HS-27A (cell line): ENCODE results near the gene SPG21.

Experiments
- DNase-seq: peaks from one replicate; pipeline ENCODE4 v3.0.0-alpha.2; 2012; ENCODE audit warnings: low read depth, missing footprints

SPG21 gene

DNA sequence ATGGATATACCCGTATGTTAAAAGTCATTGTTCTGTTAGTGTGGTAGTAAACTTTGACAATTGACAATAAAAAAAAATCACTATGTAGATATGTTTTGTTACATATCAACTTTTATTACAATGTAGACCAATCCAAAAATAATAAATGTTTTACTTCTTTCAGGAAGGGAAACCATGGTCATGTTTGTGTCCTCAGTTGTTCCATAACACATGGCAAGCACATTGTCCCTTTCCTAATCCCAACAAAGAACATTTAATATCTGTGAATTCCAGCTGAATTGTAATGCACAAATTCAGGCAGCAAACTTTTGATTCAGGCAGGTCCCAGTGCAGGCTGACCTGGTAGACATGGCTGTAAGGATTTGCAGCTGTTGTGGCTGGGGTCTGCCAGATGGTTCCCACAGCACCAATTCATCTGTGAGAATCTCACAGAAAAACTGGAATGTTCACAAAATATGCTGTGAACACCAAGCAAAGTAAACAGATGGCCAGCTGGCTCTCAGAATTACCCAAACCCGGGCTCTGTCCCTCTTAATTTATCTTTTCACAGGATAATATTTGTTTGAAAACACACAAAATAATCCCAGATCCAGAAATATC, 1.9 kb upstream of the SPG21 start:
- no peak for DNase-seq

DNA sequence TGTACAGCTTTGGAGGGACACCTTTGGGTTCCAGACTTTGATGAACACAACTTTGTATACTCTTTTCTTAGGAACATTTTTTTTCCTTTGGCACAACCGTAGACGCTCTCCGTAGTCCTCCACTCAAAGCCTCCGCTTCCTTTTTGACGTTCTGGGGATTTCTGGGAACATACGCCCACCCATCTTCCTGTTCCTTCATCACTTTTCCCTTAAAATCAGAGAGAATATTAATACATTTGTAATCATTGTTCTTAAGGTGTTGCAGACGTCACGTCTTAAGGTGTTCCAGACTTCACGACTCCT, 405 bp upstream of the SPG21 start:
- no peak for DNase-seq

DNA sequence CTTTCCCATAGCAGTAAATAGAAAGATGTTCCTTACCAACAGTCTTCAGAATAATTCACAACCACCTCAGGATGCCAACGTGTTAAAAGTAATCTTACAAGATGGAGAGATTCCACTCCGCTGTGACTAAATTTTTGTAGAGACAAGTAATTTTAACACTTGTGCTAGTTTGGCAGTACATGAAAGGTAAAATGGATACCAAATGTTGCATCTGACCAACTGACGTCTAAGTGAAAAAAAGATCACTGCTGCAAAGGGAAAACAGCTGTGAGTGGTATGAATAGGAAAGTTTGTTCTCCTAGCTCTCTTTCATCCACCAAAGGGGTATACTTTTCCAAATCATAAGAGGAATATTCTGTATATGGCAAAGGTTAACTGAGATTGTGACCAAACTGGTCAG, 2.6 kb downstream of the SPG21 start:
- no peak for DNase-seq

DNA sequence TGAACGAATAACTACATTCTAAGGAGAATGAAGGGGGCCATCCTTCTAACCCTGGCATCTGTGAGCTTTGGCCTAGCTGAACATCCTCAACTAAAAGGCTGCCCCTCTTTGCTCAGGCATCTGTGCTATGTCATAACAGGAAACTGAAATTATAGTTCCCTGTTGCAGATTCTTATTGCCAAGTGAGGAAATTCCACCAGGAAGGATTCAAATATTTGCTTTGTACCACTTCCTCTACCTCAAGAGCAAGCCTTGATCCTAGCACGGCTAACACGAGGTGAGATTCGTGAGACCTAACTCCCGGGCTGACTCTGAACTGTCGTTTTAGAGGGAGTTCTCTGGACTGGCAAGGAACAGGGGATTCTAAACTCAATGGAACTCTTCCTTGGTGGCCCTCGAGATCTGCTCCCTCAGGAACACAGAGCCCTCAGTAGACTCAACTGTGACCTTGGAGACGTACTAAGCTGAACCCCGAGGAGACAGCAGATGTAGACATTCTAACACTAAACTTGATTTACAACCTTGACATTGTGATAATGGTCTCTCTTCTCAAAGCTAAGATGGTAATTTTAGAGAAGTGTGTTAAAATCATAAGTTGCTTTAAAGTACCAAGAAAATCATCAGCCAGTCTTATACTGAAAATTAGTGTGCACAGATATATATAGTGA, 4.2 kb downstream of the SPG21 start:
- DNase-seq: no peak

DNA sequence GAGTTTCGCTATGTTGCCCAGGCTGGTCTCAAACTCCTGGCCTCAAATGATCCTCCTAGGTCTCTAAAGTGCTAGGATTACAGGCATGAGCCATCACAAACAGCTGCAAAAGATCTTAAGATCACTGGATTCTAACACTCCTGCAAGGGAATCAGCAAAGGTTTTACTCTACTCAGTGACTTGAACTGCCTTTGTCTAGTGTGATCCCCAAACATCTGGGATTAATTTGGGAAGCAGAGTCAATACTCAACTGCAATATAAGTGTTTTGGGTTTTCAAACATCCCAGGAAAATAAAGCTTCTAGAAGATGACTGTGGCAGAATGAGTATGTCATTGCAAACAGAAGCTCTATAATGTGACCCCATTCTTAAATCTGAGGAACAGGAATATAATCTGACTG, 7.2 kb downstream of the SPG21 start:
- no peak for DNase-seq

DNA sequence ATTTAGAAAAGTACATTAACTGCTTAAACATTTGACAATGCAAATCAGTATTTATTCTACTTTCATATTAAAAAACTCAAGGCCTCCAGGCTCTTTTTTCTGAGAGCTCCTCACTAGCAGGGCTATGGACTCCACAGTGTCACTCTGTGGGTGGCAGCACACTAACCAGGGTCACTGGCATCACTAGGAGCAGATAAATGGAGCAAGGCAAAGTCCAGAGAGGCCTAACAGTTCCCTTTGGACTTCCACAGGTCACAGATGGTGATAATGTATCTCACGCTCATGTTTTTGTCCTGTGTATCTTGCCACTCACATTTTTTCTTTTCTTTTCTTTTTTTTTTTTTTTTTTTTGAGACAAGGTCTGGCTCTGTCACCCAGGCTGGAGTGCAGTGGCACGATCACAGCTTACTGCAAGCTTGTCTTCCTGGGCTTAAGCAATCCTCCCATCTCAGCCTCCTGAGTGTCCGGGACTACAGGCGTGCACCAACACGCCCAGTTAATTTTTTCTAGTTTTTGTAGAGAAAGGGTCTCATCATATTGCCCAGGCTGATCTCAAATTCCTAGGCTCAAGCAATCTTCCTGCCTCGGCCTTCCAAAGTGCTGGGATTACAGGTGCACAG, 7.8 kb downstream of the SPG21 start:
- no peak for DNase-seq

DNA sequence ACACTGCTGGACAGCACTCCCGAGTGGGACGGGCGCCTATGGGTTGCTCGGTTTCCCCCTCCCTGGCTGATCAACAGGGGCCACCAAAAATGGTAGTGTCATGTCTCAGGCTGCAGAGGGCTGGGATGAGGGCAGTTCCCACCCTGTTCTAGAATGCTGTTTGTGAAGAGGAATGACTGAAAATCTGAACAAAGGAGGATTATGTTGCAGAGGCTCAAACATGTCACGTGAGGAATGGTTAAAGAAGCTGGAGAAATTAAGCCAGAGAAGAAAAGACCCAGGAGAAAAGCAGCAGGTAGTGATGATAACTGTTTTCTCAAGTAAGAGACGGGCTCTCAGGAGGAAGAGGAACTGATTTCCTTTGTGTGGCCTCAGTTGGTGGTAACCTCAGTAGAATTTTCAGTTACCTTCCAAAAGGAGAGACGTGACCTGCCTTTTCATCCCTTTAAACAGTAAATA, 10.4 kb downstream of the SPG21 start:
- DNase-seq: no peak

DNA sequence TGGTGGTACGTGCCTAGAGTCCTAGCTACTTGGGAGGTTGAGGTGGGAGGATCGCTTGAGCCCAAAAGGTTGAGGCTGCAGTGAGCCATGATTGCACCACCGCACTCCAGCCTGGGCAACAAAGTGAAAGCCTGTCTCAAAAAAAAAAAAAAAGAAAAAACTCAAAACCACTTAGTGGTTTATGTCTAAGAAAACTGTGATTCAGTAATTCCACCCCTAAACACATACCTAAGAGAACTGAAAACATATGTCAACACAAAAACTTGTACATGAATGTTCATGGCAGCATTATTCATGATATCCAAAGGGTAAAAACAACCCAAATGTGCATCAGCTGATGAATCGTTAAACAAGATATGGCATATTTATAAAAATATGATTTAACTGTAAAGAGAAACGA, 14.3 kb downstream of the SPG21 start:
- no peak for DNase-seq

DNA sequence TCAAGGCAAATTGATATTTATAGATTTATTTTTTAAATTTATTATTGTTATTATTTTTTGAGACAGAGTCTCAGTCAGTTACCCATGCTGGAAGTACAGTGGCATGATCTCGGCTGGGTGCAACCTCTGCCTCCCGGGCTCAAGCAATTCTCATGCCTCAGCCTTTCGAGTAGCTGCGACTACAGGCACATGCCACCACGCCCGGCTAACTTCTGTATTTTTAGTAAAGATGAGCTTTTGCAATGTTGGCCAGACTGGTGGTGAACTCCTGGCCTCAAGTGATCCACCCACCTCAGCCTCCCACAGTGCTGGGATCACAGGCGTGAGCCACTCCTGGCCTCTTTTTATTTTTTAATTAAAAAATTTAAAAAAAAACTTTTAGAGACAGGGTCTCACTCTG, 19.0 kb downstream of the SPG21 start:
- DNase-seq: no peak

DNA sequence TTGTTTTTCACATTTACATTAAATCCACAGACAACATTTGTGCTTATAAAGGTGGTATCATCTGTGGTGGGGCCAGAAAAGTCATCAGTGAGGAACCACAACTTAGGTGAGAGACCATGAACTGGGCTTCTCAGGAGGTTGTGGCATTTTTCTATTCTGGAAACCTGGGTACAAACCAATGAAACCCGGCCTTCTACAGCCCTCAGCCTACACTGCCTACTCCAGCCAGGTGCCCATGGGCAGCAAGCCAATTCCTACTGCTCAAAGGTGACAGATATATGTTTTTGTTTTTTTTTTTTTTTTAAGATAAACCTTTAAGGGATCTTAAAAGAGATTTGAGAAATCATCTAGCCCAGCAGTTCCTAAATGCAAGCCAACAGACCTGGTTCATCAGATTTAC, 20.3 kb downstream of the SPG21 start:
- no peak for DNase-seq

DNA sequence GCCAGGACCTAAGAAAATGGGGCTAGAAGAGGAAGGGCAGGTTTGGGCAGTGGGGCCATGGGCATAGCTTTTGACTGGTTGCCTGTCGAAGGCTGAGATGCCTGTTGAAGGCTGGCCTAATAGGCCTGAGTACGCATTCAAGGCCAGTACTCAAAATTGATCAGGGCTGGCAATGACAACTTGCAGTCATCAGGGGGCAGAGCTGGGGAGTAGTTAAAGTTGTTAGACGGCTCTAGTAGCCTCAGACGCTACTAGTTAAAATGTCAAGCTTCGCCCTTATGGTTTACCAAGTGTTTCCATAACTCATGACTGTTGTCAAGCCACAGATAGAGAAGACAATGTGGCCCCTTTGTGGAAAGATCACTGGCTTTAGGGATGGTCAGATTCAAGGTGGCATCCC, 28.7 kb downstream of the SPG21 start:
- DNase-seq: no peak

DNA sequence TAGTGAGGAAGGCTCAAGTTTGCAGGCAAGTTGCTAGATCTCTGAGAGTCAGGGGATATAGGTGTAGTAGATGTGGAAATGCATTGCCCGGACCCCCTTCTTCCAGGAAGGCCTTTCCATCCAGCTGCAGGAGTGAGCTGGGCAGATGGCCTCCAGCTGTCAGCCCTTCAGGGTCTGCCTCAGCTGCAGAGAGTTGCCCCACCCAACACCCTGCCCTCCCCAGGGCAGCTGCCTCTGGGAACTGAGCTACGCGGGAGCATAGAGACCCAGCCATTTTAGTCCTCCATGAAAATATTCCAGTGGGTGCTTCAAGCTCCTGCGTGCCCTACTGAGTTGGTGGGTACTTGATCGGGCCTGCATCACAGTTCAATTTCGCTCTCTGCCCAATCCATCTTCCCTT, 29.6 kb downstream of the SPG21 start:
- DNase-seq: no peak

DNA sequence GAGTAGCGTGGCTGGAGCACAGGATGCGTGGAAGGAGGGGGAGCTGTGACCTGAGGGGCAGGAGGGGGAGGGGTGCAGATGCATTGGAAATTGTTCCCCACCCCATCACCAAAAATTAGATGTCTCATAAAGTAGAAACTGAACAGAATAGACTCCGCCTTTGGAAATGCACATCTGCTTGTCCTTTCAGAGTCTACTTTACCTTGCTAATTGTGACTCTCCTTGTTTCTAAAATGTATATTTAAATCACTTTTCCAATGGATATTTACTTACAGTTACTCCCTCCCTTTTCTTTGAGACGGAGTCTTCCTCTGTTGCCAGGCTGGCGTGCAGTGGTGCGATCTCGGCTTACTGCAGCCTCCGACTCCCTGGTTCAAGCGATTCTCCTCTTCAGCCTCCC, 30.6 kb downstream of the SPG21 start:
- DNase-seq: no peak

DNA sequence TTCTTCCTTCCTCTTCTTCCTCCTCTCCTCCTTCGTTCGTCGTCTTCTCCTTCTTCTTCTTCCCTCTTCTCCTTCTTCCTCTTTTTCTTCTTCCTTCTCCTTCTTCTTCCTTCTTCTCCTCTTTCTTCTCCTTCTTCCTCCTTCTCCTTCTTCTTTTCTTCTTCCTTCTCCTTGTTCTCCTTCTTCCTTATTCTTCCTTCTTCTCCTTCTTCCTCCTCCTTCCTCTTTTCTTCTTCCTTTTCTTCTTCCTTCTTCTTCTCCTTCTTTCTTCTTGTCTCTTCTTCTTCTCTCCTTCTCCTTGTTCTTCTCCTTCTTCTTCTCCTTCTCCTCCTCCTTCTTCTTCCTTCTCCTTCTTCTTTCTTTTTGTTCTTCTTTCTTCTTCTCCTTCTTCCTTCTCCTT, 35.3 kb downstream of the SPG21 start:
- no peak for DNase-seq

DNA sequence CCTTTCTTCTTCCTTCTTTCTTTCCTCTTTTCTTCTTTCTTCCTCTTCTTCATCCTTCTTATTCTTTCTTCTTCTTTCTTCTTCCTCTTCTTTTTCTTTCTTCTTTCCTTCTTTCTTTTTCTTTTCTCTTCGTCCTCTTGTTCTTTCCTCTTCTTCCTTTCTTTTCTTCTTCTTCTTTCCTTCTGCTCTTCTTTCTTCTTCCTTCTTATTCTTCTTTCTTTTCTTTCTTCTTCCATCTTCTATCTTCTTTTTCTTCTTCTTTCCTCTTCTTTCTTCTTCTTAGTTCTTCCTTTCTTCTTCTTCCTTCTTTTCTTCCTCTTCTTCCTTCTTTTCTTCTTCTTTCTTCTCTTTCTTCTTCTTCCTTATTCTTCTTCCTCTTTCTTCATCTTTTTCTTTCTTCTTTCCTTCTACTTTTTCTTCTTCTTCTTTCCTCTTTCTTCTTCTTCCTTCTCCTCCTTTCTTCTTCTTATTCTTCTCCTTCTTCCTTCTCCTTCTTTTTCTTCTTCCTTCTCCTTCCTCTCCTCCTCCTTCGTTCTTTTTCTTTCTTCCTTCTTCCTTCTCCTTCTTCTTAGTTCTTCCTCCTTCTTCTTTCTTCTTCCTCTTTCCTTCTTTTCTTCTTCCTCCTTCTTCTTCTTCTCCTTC, 37.8 kb downstream of the SPG21 start:
- no peak for DNase-seq

DNA sequence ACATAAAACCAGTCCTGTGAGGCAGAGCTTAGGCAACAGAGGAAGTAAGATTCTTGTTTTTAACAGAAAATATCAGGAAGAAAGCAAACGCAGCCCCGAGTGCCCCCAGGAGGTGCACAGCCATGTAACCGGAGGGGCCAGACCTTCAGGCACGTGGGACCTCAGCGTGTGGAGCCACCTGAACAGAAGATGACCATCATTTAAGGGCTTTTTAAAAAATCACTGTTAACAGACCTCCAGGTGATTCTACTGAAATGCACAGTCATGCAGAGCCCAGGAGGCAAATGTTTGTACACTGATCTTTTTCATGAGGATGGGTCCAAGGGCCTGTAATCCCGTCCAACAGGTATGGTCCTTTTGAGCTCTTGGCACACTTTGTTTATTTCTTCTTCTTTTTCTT, 38.8 kb downstream of the SPG21 start:
- DNase-seq: no peak

DNA sequence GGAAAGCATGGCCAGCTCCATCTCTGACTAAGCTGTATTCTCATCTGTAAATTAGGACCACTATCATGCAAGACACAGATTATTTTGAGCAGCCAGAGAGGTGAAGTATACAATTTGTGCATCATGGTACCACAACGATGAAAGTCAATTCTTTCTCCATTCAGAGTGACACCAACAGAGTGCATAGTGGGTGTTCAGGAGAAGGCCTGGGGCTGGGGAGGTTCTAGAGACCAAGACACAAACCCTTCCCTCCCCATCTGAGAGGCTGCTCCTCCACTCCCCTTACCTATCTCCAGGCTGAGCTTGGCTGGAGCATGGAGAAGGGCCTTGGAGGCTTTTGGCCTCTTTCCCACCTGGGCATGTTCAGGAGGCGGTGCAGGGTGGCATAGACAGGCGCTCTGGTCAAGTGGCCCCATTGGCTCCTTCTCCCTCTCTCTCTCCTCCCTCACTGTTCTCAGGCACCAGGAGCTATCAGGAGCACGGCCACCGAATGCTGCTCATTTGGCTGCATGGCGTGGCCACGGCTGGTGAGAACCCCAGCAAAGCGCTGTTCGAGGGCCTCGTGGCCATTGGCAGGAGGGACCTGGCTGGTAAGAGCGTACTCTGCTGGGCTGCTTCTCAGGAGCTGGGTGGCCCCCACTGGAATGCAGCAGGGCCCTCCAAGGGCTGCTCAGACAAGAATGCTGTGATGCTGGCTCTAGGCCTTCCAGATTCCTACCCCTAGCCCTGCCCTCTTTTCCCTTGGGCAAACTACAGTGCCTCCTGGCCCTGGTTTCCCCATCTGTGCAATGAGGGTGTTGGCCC, 40.1 kb downstream of the SPG21 start:
- no peak for DNase-seq

DNA sequence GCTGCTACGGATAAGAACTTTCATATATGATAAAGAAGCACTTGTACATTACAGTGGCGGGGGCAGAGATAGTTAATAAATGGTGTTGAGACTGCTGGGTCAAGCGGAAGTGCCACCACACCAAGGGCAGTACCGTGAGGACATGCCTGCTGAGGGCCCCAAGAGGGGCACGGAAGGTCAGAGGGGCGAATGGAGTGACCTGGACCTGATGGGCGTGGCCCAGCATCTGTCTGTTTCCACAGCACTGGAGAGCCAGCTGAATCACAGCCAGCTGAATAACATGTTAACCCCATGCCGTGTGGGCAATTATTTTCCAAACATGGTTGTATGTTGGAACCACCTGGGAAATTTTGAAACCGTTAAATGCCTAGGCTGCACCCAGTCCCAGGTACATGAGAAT, 40.8 kb downstream of the SPG21 start:
- DNase-seq: no peak

DNA sequence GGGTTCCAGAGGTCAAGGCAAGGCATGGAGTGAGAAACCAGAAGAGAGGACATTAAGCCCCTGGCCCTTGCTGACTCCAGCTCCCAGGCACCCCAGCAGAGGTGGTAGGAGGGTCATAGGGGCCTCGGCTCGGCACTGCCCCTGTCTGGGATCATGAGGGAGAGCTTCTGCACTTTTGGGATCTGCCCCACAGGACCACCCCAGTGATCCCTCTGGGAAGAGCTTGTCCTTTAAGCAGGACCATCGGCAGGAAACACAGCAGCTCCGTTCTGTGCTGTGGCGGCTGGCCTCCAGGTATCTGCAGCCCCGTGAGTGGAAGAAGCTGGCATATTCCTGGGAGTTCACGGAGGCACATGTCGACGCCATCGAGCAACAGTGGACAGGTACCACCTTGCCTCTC, 42.5 kb downstream of the SPG21 start:
- DNase-seq: no peak

DNA sequence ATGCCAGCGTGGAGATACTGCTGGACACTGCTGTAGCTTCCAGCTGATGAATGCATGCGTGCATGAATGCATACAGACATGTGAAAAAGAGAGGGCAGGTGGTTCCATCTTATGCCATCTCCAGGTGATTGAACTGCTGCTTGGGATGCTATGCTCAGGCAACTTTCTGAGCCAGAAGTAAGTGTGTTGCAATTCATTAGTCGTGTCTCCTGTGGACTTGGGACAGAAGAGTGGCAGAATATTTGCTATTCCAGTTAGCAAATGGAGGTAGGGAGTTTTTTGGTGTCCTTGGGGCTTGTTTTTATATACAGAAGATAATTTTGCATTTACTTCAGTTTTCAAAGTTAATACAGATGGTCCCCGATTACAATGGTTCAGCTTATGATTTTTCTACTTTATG, 44.8 kb downstream of the SPG21 start:
- no peak for DNase-seq

DNA sequence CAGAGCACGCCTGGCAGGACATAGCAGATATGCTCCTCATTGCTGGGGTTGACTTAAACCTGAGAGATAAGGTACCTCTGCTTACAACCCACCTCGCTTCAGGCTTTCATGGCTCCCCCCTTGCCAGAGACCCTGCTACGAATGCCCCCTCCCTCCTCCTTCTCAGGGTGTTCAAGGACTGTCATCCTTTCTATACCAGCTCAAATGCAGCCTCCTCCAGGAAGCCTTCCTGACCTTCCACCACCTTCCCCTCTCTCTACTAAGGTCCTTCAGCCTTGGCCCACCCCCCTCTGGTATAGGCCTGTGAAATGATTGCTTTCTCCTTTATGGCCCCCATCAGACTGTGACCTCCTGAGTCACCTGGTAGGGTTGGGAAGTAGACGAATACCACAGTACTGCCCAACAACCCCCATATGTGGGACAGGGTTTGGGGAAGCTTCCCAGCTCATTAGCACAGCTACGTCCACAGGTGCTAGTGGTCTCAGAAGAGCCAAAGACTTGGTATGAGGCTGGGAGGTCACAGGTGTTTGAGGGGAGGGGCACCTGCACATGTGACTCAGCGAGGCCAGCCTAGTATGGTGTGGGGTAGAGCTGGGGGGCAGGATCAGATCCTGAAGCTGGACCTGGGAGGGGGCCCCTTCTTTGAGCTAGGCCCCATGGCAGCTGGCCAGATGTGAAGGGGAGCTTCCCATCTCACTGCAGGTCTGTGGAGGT, 46.0 kb downstream of the SPG21 start:
- no peak for DNase-seq

DNA sequence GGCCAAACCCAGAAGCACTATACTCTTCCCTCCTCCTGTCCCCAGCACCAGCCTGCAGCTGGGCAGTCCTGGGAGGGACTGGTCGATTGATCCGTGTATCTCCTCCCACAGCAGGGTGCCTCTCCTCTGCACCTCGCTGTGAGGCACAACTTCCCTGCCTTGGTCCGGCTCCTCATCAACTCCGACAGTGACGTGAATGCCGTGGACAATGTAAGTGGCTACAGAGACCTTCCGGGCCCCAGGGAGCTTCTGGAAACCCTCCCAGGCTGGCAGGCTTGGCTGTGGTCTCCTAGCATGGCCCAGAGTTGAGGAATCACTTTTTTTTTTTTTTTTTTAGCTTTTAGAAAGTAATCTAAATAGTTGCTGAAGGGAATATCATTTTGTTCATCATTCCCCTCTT, 47.4 kb downstream of the SPG21 start:
- DNase-seq: no peak
